Endothelial cell of umbilical vein (primary cell): ENCODE data around the gene RDH5. TPM values are rescaled to one million over a fixed set of nuclear protein-coding genes. Genes with fewer than 3 reads are reported as not detected.

Experiments
- BruUV-seq: library from RNA; stranded (reverse); fragments of 400-500 nt; replicated peaks from 2 replicates; lab custom pipeline; 2021; lab: Mats Ljungman, UMichigan
- CTCF ChIA-PET: fragments of 300-600, 350-600 bp; sonication (Branson Sonifier 250); formaldehyde crosslinking; loops from one replicate; lab custom pipeline; 2021; ENCODE audit warnings: antibody characterized with exemption, inconsistent platforms; lab: Charles Lee
- POLR2A ChIA-PET: fragments of 300-600, 350-600 bp; sonication (Branson Sonifier 250); formaldehyde crosslinking; loops from one replicate; lab custom pipeline; 2021; ENCODE audit warnings: antibody characterized with exemption, inconsistent platforms; lab: Charles Lee
- DNase-seq: peaks from one replicate; pipeline ENCODE4 v3.0.0-alpha.2; 2011; ENCODE audit warnings: low read depth, low spot score
- FAIRE-seq: peaks from 2 replicates; lab custom pipeline; 2011; peaks lifted over from hg19 to GRCh38; lab: Jason Lieb, UNC
- H2AFZ ChIP-seq: 2 replicates; pipeline ENCODE4 v1.6.0; 2012; ENCODE audit warnings: low read depth, low read length, control low read depth, inconsistent platforms
- H3K27ac ChIP-seq: 2 replicates; pipeline ENCODE4 v1.5.1; 2011; ENCODE audit warnings: low read depth, mild to moderate bottlenecking, control low read depth, low read length, moderate library complexity; ENCODE audit not compliant: insufficient read depth
- H3K27me3 ChIP-seq, 2 experiments: 2 replicates each; pipeline versions ENCODE4 v1.6.0 to v1.6.1; 2011; ENCODE audit warnings: low read length in 2 of 2, mixed read lengths in 1 of 2; ENCODE audit not compliant: control insufficient read depth in 2 of 2, insufficient read depth in 2 of 2
- H3K36me3 ChIP-seq, 2 experiments: 2 replicates in 1 of 2; 3 replicates in 1 of 2; pipeline ENCODE4 v1.5.1; 2011; ENCODE audit warnings: low read length in 2 of 2, mild to moderate bottlenecking in 1 of 2, moderate library complexity in 1 of 2; ENCODE audit not compliant: control insufficient read depth in 2 of 2, insufficient read depth in 2 of 2; ENCODE audit errors: extremely low read depth in 1 of 2
- H3K4me1 ChIP-seq: 3 replicates; pipeline ENCODE4 v1.5.1; 2011; ENCODE audit warnings: mild to moderate bottlenecking, low read length; ENCODE audit not compliant: control insufficient read depth, insufficient read depth; ENCODE audit errors: extremely low read depth
- H3K4me2 ChIP-seq: 2 replicates; pipeline ENCODE4 v1.6.1; 2011; ENCODE audit warnings: low read length, control low read depth, mixed read lengths; ENCODE audit not compliant: insufficient read depth
- H3K4me3 ChIP-seq, 3 experiments: fragments of 200-600 bp in 1 of 3; sonication (generic), shearing (Covaris generic) in 1 of 3; replicated peaks in 1 of 3; 2 replicates each; pipeline ENCODE4 v1.5.1; 2011 to 2016; ENCODE audit warnings: control low read depth in 3 of 3, low read length in 3 of 3, mild to moderate bottlenecking in 2 of 3, inconsistent platforms in 1 of 3, low read depth in 1 of 3, moderate library complexity in 1 of 3; ENCODE audit not compliant: insufficient read depth in 1 of 3
- H3K79me2 ChIP-seq: 2 replicates; pipeline ENCODE4 v1.6.0; 2012; ENCODE audit warnings: low read length, inconsistent platforms; ENCODE audit not compliant: control insufficient read depth, insufficient read depth
- H3K9ac ChIP-seq: replicated peaks from 2 replicates; pipeline ENCODE3; 2011; ENCODE audit warnings: low read length, control low read depth; ENCODE audit not compliant: insufficient read depth; ENCODE audit errors: extremely low read depth
- H3K9me1 ChIP-seq: replicated peaks from 3 replicates; pipeline ENCODE4 v1.6.0; 2011; ENCODE audit warnings: mild to moderate bottlenecking, low read length; ENCODE audit not compliant: control insufficient read depth, insufficient read depth; ENCODE audit errors: extremely low read depth
- H3K9me3 ChIP-seq: replicated peaks from 2 replicates; pipeline ENCODE4 v1.5.1; 2012; ENCODE audit warnings: low read length, inconsistent platforms; ENCODE audit not compliant: control insufficient read depth, insufficient read depth
- H4K20me1 ChIP-seq: replicated peaks from 2 replicates; pipeline ENCODE3; 2011; ENCODE audit warnings: mild to moderate bottlenecking, low read length; ENCODE audit not compliant: control insufficient read depth, insufficient read depth; ENCODE audit errors: extremely low read depth
- FOS ChIP-seq: IDR thresholded peaks from 2 replicates; pipeline ENCODE4 v1.6.1; 2011; ENCODE audit warnings: mild to moderate bottlenecking, low read length, moderate library complexity, borderline replicate concordance; ENCODE audit not compliant: insufficient read depth
- GATA2 ChIP-seq: IDR thresholded peaks from 2 replicates; pipeline ENCODE4 v1.7.0; 2011; ENCODE audit warnings: low read depth, mild to moderate bottlenecking, moderate library complexity, mixed read lengths, low read length; ENCODE audit not compliant: insufficient read length, insufficient read depth
- MYC ChIP-seq: IDR thresholded peaks from one replicate; pipeline ENCODE4 v1.6.1; 2011; ENCODE audit warnings: mild to moderate bottlenecking, low read depth, low read length
- POLR2A ChIP-seq: IDR thresholded peaks from 2 replicates; pipeline ENCODE4 v1.6.1; 2012; ENCODE audit warnings: low read depth, mild to moderate bottlenecking, control low read depth, low read length
- POLR2AphosphoS5 ChIP-seq: IDR thresholded peaks from 2 replicates; pipeline ENCODE4 v1.6.1; 2012; ENCODE audit warnings: low read depth, mild to moderate bottlenecking, control low read depth, low read length, moderate library complexity; ENCODE audit not compliant: insufficient read depth
- dilution Hi-C: fragments of 300-500 bp; cut with MboI; formaldehyde crosslinking; loops from one replicate; pipeline ENCODE4 v1.15.0; 2019; ENCODE audit warnings: low sequenced_read_pairs; ENCODE audit not compliant: extremely low pct_ligation_motif_present
- intact Hi-C: fragments of 100-400 bp; cut with micrococcal nuclease; formaldehyde crosslinking; loops from one replicate; pipeline ENCODE4 v1.10.0; 2022
- polyA plus RNA-seq, 4 experiments: library from polyadenylated mRNA; depleted of rRNA in 3 of 4; stranded (reverse) in 3 of 4; unstranded in 1 of 4; fragments of >200 nt; gene quantifications; 2 replicates each; pipeline versions ENCODE4 v1.2.1 to v1.2.3, GENCODE V29; 2011 to 2012; ENCODE audit warnings: missing spikeins in 1 of 4
- total RNA-seq: library from RNA; stranded (reverse); gene quantifications from 2 replicates; pipeline ENCODE4 v1.2.3, GENCODE V29; 2021
- TF ChIP-seq, protein P1 (sequence below), 2 donors: IDR thresholded peaks; 1 replicate in 1 of 2; 2 replicates in 1 of 2; pipeline ENCODE4 v1.5.1; 2011; ENCODE audit warnings: low read length in 2 of 2, mild to moderate bottlenecking in 2 of 2, moderate library complexity in 2 of 2, control low read depth in 1 of 2, inconsistent platforms in 1 of 2, low read depth in 1 of 2; ENCODE audit not compliant: insufficient read depth in 1 of 2; ENCODE audit errors: extremely low read depth in 1 of 2

RDH5 gene
- total and polyA plus RNA-seq, 2 donors (not counting 3 experiments of a cell fraction or from before 2014, with no cell fraction given) = 2.7 to 3.7 TPM

DNA sequence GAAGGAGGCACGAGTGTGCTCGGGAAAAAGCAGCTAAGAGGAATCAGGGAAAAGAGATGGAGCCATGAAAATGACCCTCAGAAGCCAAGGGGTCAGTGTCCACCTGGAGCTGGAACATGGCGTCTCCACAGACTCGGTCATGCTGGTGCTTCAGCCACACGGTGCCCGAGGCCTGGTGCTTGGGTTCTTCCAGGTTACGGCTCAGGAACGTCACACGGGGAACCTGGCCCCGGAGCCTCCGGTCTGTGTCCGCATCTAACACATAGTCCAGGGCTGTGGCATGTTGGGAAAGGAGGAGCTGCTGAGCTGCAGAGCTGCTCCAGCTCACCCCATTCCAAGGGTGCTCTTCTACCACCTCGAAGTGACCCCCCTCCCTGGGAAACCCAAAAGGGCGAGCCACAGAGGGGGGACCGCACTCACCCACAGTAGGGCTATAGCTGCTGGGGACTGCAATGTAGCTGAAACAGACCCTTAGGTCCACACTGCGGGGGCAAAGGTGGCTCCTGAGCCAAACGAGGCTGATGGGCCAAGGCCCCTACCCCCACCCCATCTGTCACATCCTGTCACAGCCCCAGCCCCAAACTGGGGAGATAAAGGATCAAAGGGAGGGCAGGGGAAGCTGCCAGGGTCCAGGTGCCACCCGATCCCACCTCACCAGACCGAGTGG lies 23.3 kb upstream of the RDH5 start:
- BruUV-seq = no TSS peak
- H3K9me3 ChIP-seq = no peaks in the 10 kb centered on the region
- ChIA-PET POLR2A (no interaction called here), CTCF (interaction anchor here (1.0 to 2.9 kb wide), 4 partner anchors 15 to 50 kb away, joined by 3 to 15 read pairs (median 3); a partner anchor contains a TSS)
- no peak overlapping the region for H2AFZ ChIP-seq
- DNase-seq (no peak), FAIRE-seq (no peak)
- H3K36me3 ChIP-seq = no peaks in the 10 kb centered on the region
- H3K27ac ChIP-seq = no peak overlapping the region
- dilution Hi-C loops (no loop called here), intact Hi-C loops (no loop called here)
- no peaks in the 10 kb centered on the region for H3K4me1 ChIP-seq
- no peak overlapping the region for H3K4me3 ChIP-seq
- no peaks in the 10 kb centered on the region for H3K79me2 ChIP-seq
- no peaks in the 10 kb centered on the region for H3K9me1 ChIP-seq
- H3K9ac ChIP-seq = no peak overlapping the region
- H4K20me1 ChIP-seq = no peaks in the 10 kb centered on the region
- TF ChIP-seq FOS = no peak
- no peak for TF ChIP-seq MYC
- no peak for TF ChIP-seq POLR2A
- H3K27me3 ChIP-seq = no peaks in the 10 kb centered on the region
- no peak overlapping the region for H3K4me2 ChIP-seq

DNA sequence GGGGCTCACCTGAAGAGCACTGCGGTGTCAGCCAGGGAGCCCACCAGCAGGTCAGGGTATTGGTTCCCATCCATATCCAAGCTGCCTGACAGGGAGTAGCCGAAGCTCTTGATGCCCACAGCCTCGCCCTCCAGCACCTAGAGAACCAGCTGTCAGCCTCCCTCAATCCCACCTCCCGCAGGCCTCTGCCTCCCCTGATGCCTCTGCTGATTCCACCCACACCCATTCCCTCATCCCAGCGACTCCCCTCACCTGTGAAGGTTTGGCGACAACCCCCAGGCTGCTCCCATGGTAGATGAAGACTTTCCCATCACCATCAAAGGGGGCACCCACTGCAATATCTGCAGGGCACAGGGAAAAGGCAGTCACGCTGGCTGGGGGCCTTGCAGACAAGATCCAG lies 22.5 kb upstream of the RDH5 start:
- Histone ChIP-seq H3K4me1 (no peaks in the 10 kb centered on the region), H3K4me2 (no peak overlapping the region), H3K79me2 (no peaks in the 10 kb centered on the region), H3K27ac (no peak overlapping the region), H3K9ac (no peak overlapping the region), H3K4me3 (no peak overlapping the region), H4K20me1 (no peaks in the 10 kb centered on the region), H3K9me1 (no peaks in the 10 kb centered on the region), H2AFZ (no peak overlapping the region), H3K36me3 (no peaks in the 10 kb centered on the region), H3K27me3 (no peaks in the 10 kb centered on the region), H3K9me3 (no peaks in the 10 kb centered on the region)
- ChIA-PET CTCF (interaction anchor here (1.0 to 2.9 kb wide), 4 partner anchors 13 to 41 kb away, joined by 3 to 15 read pairs (median 4); a partner anchor contains a TSS), POLR2A (no interaction called here)
- intact Hi-C loops = no loop called here
- FAIRE-seq = no peak
- BruUV-seq = no TSS peak
- no peak for DNase-seq
- TF ChIP-seq MYC (no peak), GATA2 (no peak), POLR2AphosphoS5 (no peak), POLR2A (no peak)
- TF ChIP-seq, protein P1, sequence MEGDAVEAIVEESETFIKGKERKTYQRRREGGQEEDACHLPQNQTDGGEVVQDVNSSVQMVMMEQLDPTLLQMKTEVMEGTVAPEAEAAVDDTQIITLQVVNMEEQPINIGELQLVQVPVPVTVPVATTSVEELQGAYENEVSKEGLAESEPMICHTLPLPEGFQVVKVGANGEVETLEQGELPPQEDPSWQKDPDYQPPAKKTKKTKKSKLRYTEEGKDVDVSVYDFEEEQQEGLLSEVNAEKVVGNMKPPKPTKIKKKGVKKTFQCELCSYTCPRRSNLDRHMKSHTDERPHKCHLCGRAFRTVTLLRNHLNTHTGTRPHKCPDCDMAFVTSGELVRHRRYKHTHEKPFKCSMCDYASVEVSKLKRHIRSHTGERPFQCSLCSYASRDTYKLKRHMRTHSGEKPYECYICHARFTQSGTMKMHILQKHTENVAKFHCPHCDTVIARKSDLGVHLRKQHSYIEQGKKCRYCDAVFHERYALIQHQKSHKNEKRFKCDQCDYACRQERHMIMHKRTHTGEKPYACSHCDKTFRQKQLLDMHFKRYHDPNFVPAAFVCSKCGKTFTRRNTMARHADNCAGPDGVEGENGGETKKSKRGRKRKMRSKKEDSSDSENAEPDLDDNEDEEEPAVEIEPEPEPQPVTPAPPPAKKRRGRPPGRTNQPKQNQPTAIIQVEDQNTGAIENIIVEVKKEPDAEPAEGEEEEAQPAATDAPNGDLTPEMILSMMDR (IDR thresholded peaks at IDR 0.05; ENCODE audit: extremely low read depth in 1 of 2, insufficient read depth in 1 of 2, low read depth in 1 of 2, low read length in 2 of 2) = no peak
- dilution Hi-C loops = no loop called here
